ENCODE measurements around the gene EBI3. TPM values are rescaled to one million over a fixed set of nuclear protein-coding genes. Genes with fewer than 3 reads are reported as not detected.

EBI3 gene
- total and polyA plus RNA-seq, 4 donors = 1.8 to 7.8 (median 2.5) TPM

- TF ChIP-seq, protein P1, sequence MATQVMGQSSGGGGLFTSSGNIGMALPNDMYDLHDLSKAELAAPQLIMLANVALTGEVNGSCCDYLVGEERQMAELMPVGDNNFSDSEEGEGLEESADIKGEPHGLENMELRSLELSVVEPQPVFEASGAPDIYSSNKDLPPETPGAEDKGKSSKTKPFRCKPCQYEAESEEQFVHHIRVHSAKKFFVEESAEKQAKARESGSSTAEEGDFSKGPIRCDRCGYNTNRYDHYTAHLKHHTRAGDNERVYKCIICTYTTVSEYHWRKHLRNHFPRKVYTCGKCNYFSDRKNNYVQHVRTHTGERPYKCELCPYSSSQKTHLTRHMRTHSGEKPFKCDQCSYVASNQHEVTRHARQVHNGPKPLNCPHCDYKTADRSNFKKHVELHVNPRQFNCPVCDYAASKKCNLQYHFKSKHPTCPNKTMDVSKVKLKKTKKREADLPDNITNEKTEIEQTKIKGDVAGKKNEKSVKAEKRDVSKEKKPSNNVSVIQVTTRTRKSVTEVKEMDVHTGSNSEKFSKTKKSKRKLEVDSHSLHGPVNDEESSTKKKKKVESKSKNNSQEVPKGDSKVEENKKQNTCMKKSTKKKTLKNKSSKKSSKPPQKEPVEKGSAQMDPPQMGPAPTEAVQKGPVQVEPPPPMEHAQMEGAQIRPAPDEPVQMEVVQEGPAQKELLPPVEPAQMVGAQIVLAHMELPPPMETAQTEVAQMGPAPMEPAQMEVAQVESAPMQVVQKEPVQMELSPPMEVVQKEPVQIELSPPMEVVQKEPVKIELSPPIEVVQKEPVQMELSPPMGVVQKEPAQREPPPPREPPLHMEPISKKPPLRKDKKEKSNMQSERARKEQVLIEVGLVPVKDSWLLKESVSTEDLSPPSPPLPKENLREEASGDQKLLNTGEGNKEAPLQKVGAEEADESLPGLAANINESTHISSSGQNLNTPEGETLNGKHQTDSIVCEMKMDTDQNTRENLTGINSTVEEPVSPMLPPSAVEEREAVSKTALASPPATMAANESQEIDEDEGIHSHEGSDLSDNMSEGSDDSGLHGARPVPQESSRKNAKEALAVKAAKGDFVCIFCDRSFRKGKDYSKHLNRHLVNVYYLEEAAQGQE (IDR thresholded peaks at IDR 0.05) = no peak
- TF ChIP-seq ZBTB33 (IDR thresholded peaks at IDR 0.05) = no peak
Observed at GRCh38 chr19:4199699-4200293, 29.5 kb upstream of the EBI3 start (continued).

GRCh38 chr19:4200940-4201542, 28.3 kb upstream of the EBI3 start:
- Histone ChIP-seq H3K27me3 (ENCODE audit: control insufficient read depth in 4 of 4, insufficient read depth in 4 of 4, low read length in 3 of 4) (no peaks in the 10 kb centered on the region), H3K9me3 (ENCODE audit: control insufficient read depth in 4 of 4, low read length in 3 of 4) (no peaks in the 10 kb centered on the region), H3K27ac (ENCODE audit: low read depth in 1 of 2, low read length in 2 of 2) (no peak overlapping the region), H3K4me3 (ENCODE audit: low read depth in 1 of 3, low read length in 3 of 3) (no peak overlapping the region), H3K9ac (ENCODE audit: low read depth in 1 of 2, low read length in 2 of 2) (no peak overlapping the region), H3K4me1 (ENCODE audit: control insufficient read depth in 4 of 4, insufficient read depth in 4 of 4, low read length in 3 of 4) (peaks cover 0 to 5% (median 0%) of the 10 kb centered on the region in 4 donors), H3K36me3 (ENCODE audit: control insufficient read depth in 4 of 4, insufficient read depth in 3 of 4, low read depth in 1 of 4, low read length in 3 of 4) (no peaks in the 10 kb centered on the region)
- WGBS = 90% methylated on average over 2 of the region's 2 CpGs
- no peak for DNase-seq (ENCODE audit: low spot score)
- TF ChIP-seq FOXA1 (IDR thresholded peaks at IDR 0.05) (no peak), HNF4A (conservative IDR thresholded peaks at IDR 0.05) (no peak), ZBTB33 (IDR thresholded peaks at IDR 0.05) (no peak), SP1 (IDR thresholded peaks at IDR 0.05) (no peak), RXRA (IDR thresholded peaks at IDR 0.05) (no peak), RAD21 (IDR thresholded peaks at IDR 0.05) (no peak), GABPA (IDR thresholded peaks at IDR 0.05 in 1 of 2, conservative IDR thresholded peaks at IDR 0.05 in 1 of 2) (no peak)
- TF ChIP-seq, protein P1 (IDR thresholded peaks at IDR 0.05) = no peak
- TF ChIP-seq, protein P2, sequence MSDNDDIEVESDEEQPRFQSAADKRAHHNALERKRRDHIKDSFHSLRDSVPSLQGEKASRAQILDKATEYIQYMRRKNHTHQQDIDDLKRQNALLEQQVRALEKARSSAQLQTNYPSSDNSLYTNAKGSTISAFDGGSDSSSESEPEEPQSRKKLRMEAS (IDR thresholded peaks at IDR 0.05) = no peak

Measured in liver (tissue), 9 donors.